ENCODE data around the gene ZNF768. TPM values are rescaled to one million over a fixed set of nuclear protein-coding genes. Genes with fewer than 3 reads are reported as not detected.

ZNF768 gene
- total and polyA plus RNA-seq, 2 of the 13 experiments (the other 11 are each of a cell fraction or from before 2014, with no cell fraction given) = 26.7 to 34.4 TPM

GRCh38 chr16:30555315-30556124 lies 29.2 kb upstream of the ZNF768 start (continued):
- TF ChIP-seq ZNF740 (CRISPR knock-in tag; IDR thresholded peaks at IDR 0.05) (no peak), ZNF574 (CRISPR knock-in tag; IDR thresholded peaks at IDR 0.05) (no peak), NFATC3 (CRISPR knock-in tag; IDR thresholded peaks at IDR 0.05) (no peak), ZHX1 (CRISPR knock-in tag; IDR thresholded peaks at IDR 0.05; ENCODE audit: low read depth) (0 out of 2 replicates have a peak, but pooled peaks have one; percentile 55), DNMT3B (CRISPR knock-in tag; conservative IDR thresholded peaks at IDR 0.05) (no peak), ZBTB25 (CRISPR knock-in tag; IDR thresholded peaks at IDR 0.05) (no peak), MTA1 (CRISPR knock-in tag; IDR thresholded peaks at IDR 0.05; ENCODE audit: borderline replicate concordance) (peak; percentile 35; the same call in 1 of the 2 replicates), POLR2AphosphoS2 (IDR thresholded peaks at IDR 0.05; ENCODE audit: low read depth, low read length) (no peak), ZC3H13 (CRISPR knock-in tag; IDR thresholded peaks at IDR 0.05) (peak; percentile 12; the same call in 1 of the 2 replicates), ARNT2 (CRISPR knock-in tag; IDR thresholded peaks at IDR 0.05; ENCODE audit: low read depth) (no peak)

Measured in HepG2 (cell line).